Kidney (tissue), 14 donors: ENCODE data around the gene MSLN. TPM values are rescaled to one million over a fixed set of nuclear protein-coding genes. Genes with fewer than 3 reads are reported as not detected.

ENCODE experiments used
- DNase-seq, 5 donors: peaks; one replicate each; pipeline ENCODE4 v3.0.0-alpha.2; 2013 to 2020
- FAIRE-seq: peaks from 2 replicates; lab custom pipeline; 2012; peaks lifted over from hg19 to GRCh38; lab: Jason Lieb, UNC
- H3K27ac ChIP-seq, 2 donors: one replicate each; pipeline ENCODE4 v1.7.0; 2013; ENCODE audit warnings: low read depth in 2 of 2, low read length in 2 of 2, inconsistent platforms in 1 of 2
- H3K27me3 ChIP-seq: one replicate; pipeline ENCODE4 v1.7.1; 2013; ENCODE audit warnings: low read length, inconsistent platforms; ENCODE audit not compliant: control insufficient read depth, insufficient read depth
- H3K36me3 ChIP-seq, 3 donors: one replicate each; pipeline versions ENCODE4 v1.7.0 to v1.7.1; 2013; ENCODE audit warnings: low read length in 3 of 3, control low read depth in 1 of 3, inconsistent platforms in 1 of 3; ENCODE audit not compliant: insufficient read depth in 3 of 3, control insufficient read depth in 2 of 3
- H3K4me1 ChIP-seq, 3 donors: one replicate each; pipeline versions ENCODE4 v1.7.0 to v1.7.1; 2013; ENCODE audit warnings: low read length in 3 of 3, inconsistent platforms in 1 of 3, low read depth in 1 of 3; ENCODE audit not compliant: control insufficient read depth in 2 of 3, insufficient read depth in 2 of 3
- H3K4me3 ChIP-seq, 3 donors: one replicate each; pipeline versions ENCODE4 v1.7.0 to v1.8.1; 2013; ENCODE audit warnings: low read length in 3 of 3, control low read depth in 1 of 3, inconsistent platforms in 1 of 3
- H3K9ac ChIP-seq, 3 donors: one replicate each; pipeline versions ENCODE4 v1.7.0 to v1.7.1; 2013; ENCODE audit warnings: low read length in 3 of 3, control low read depth in 1 of 3, inconsistent platforms in 1 of 3
- H3K9me3 ChIP-seq, 3 donors: one replicate each; pipeline versions ENCODE4 v1.7.0 to v1.7.1; 2013; ENCODE audit warnings: low read length in 3 of 3, control low read depth in 1 of 3, inconsistent platforms in 1 of 3; ENCODE audit not compliant: control insufficient read depth in 2 of 3, insufficient read depth in 1 of 3
- CTCF ChIP-seq: IDR thresholded peaks from 3 replicates; pipeline ENCODE4 v1.5.1; 2012; ENCODE audit warnings: mild to moderate bottlenecking, moderate library complexity, borderline replicate concordance; ENCODE audit not compliant: insufficient read depth; ENCODE audit errors: extremely low read depth
- intact Hi-C: fragments of 100-400 bp; cut with DNase I; formaldehyde crosslinking; loops from one replicate; pipeline ENCODE4 v1.11.1; 2022
- polyA plus RNA-seq: library from polyadenylated mRNA; stranded (reverse); fragments of 350-450 nt; fragmentation: Illumina TruSeq; extraction: RNeasy Lipid Tissue Mini Kit (QIAGEN cat#74804); gene quantifications from one replicate; pipeline ENCODE4 v1.2.3, GENCODE V29; 2014; ENCODE audit warnings: low read depth, low replicate concordance; ENCODE audit not compliant: insufficient read depth
- total RNA-seq: library from RNA; stranded (reverse); fragmentation: NEBNext Ultra II Directional; extraction: Animal tissue kit (Norgen Biotek cat#: 25700); gene quantifications from one replicate; pipeline ENCODE4 v1.2.1, GENCODE V29; 2021
- donor health status: control.
- donor health status: control.
- donor health status: control.
- donor health status: control.
- donor health status: control.
- donor health status: DM: yes; HTN: yes; CAD: no.
- donor health status: Normal renal cell carcinoma (clear cell type).

Gene MSLN
- total and polyA plus RNA-seq, 2 donors from 2014 or later: 3.7 to 19.4 TPM

DNA sequence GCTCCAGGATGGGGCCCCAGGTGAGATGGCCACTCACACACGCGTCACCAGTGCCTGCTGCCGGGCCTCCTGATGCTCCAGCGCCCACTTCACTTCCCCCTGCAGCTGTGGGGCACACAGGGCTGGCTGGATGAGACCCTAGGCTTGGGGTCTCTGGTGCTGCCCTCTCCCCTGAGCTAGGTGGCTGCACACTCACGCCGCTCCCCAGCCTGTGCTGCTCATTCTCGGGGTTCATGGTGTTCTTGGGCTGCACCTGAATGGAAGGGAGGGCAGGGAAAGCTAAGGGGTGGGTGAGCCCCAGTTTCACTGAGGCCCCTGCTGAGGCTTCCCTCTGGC lies 35.5 kb upstream of the MSLN start:
- no peak overlapping the region for H3K4me3 ChIP-seq
- DNase-seq (no peak), FAIRE-seq (no peak)
- H3K27ac ChIP-seq: no peak overlapping the region
- no peaks in the 10 kb centered on the region for H3K9me3 ChIP-seq
- no peak overlapping the region for H3K9ac ChIP-seq
- H3K4me1 ChIP-seq: peaks cover 0 to 23% (median 2%) of the 10 kb centered on the region in 3 donors
- no peaks in the 10 kb centered on the region for H3K27me3 ChIP-seq
- no peaks in the 10 kb centered on the region for H3K36me3 ChIP-seq
- intact Hi-C loops: no loop called here
- no peak for TF ChIP-seq CTCF

GRCh38 chr16:725463-726187 lies 34.9 kb upstream of the MSLN start:
- FAIRE-seq (no peak), DNase-seq (no peak)
- no peaks in the 10 kb centered on the region for H3K9me3 ChIP-seq
- H3K27ac ChIP-seq: no peak overlapping the region
- H3K27me3 ChIP-seq: no peaks in the 10 kb centered on the region
- no peaks in the 10 kb centered on the region for H3K36me3 ChIP-seq
- intact Hi-C loops: no loop called here
- no peak overlapping the region for H3K9ac ChIP-seq
- H3K4me3 ChIP-seq: no peak overlapping the region
- H3K4me1 ChIP-seq: peaks cover 0 to 17% (median 0%) of the 10 kb centered on the region in 3 donors
- no peak for TF ChIP-seq CTCF

DNA sequence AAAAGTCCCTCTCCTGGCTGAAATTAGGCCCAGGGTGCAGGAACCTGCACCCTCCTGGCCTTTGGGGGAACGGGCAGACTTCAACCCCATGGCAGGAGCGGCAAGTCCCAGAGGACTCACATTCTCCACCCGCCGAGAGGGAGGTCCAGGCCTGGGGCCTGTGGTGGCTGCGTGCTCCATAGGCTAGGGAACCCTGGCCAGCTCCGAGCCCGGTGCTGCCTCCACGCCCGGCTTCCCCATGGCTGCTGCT lies 34.4 kb upstream of the MSLN start:
- Histone ChIP-seq H3K27me3 (no peaks in the 10 kb centered on the region), H3K9ac (no peak overlapping the region), H3K27ac (no peak overlapping the region), H3K4me1 (peaks cover 0 to 16% (median 0%) of the 10 kb centered on the region in 3 donors), H3K9me3 (no peaks in the 10 kb centered on the region), H3K36me3 (no peaks in the 10 kb centered on the region), H3K4me3 (no peak overlapping the region)
- intact Hi-C loops: no loop called here
- FAIRE-seq (no peak), DNase-seq (no peak)
- no peak for TF ChIP-seq CTCF
